Embryonic facial prominence (tissue), 1 donor: Measurements from ENCODE around the gene CDK5R1.
"Not testable (repeated sequence)": the region's sequence is repeated elsewhere in the genome, so short reads cannot be mapped to it uniquely, and the experiment has no call there.

ENCODE experiments used
- DNase-seq: peaks from one replicate; pipeline ENCODE4 v3.0.0-alpha.2; 2016; ENCODE audit errors: extremely low spot score

The CDK5R1 gene

GRCh38 chr17:32486701-32487472 is at the start of gene CDK5R1:
Gene CDK5R1 (plus strand): TSS chr17:32486993. CDS start chr17:32487621, 628 bp downstream.
- peak; percentile 68 for DNase-seq

DNA sequence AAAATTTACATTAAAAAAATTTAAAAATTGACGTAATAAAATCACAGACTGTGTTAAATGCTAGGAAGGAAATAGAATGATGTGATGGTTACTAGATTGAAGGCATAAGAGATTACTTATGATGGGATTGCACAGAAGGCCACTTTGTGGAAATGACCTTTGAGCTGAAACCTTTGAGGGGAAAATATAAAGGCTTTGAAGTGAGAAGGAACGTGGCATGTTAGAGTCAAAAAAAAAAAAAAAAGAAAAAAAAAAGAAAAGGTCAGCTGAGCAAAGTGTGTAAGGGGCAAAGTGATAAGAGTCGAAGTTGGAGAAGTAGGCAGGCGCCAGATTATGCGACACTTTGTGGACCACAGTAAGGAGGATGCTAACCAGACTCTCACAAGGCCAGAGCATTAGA is 46.1 kb upstream of the CDK5R1 start:
- no peak for DNase-seq

- DNase-seq, result no peak
These were observed 44.9 kb upstream of the CDK5R1 start for GRCh38 chr17:32441886-32442285.

- no peak for DNase-seq
These were observed 42.9 kb upstream of the CDK5R1 start for GRCh38 chr17:32443827-32444300.

DNA sequence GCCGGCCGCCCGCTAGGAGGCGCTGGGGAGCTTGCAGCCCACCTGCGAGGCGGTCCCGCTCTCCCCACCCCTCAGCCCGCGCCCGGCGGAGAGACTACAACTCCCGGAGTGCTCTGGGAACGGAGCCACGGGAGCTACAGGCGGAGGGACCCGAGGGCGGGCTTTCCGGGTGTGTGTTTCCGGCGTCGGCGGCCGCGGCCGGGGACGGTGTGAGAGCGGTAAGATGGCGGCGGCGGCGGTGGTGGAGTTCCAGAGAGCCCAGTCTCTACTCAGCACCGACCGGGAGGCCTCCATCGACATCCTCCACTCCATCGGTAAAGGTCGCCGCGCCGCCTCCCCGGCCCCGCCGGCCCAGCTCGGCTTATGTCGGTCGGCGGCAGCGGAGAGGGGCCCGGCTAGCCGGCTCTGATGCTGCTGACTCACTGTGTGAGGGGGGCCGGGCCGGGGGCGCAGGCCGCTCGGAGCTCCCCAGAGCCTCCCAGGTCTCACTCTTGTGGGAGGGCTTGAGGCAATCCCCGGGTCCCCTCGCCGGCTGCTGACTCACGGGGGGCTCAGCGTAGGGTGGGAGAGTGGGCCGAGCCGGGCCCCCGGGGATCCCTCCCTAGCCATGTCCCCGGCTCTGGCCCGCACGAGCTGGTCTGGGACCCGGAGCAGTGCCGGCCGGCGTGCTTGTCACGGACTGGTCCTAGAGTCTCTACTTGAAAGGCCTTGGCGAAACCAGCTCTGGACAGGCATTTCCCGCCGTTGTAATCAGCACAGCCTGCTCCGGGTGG is 42.3 kb upstream of the CDK5R1 start, which contains the start of gene PSMD11:
Gene PSMD11, plus strand, starts transcription at position 210 of the 773 bp plus-strand sequence. Its CDS starts 14 bp downstream, at position 224.
- DNase-seq, result peak; percentile 92

- DNase-seq, result no peak
These were observed 41.7 kb upstream of the CDK5R1 start for GRCh38 chr17:32445074-32445415.

- DNase-seq, result no peak
These were observed 41.3 kb upstream of the CDK5R1 start for GRCh38 chr17:32445497-32445896.

DNA sequence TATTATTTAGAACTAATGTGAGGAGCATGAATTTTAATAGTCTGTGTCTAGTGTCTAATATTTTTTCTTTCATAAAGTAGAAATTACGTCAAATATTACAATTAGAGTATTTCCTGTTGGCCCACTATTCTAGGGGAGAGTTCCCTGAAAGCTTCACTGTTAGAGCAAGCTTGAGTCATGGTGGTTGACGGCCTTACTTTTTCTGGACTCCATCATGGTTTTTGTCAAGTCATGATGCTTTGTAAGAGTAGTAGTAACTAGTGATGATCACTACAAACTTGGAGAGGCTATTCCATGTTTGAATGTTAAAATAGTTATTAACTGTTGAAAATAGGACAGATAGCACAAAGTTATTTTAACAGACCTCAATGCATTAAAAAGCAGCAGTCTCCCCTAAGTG is 40.8 kb upstream of the CDK5R1 start:
- no peak for DNase-seq

DNA sequence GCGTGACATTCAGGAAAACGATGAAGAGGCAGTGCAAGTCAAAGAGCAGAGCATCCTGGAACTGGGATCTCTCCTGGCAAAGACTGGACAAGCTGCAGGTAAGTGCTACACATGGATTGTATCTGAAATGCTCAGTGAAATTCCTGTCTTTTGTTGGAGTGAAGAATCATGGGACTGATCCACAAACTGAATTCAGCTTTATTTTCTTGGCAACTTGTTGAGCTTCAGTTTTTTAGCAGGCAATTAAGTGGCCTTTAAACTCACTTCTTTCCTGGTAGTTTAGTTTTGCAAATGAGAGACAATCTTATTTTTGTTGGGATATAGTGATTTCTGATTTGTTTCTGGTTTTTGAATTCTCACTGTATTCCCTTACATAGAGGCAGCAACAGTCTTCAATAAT is 39.8 kb upstream of the CDK5R1 start:
- DNase-seq, result no peak

- no peak for DNase-seq
These were observed 36.8 kb upstream of the CDK5R1 start for GRCh38 chr17:32449963-32450362.

- not testable (repeated sequence) for DNase-seq
These were observed 36.4 kb upstream of the CDK5R1 start for GRCh38 chr17:32450379-32450778.

GRCh38 chr17:32451879-32452278 is 34.9 kb upstream of the CDK5R1 start:
- no peak for DNase-seq

DNA sequence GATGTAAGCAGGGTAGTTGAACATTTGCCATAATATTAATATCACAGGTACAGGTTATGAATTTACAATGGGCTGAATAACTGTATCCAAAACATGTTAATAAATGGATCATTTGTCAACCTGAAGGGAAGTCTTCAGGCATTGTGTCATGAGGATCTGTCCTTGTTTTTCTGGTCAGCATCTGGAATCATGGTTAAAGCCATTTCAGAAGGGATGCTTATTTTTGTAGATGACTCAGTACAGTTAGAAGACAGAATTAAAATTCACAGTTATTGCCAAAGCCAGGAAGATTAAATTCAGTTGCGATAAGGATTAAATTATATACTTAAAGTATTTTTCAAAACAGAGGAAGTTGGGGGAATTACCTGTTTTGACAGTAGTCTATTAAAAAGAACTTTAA is 34.5 kb upstream of the CDK5R1 start:
- no peak for DNase-seq

DNA sequence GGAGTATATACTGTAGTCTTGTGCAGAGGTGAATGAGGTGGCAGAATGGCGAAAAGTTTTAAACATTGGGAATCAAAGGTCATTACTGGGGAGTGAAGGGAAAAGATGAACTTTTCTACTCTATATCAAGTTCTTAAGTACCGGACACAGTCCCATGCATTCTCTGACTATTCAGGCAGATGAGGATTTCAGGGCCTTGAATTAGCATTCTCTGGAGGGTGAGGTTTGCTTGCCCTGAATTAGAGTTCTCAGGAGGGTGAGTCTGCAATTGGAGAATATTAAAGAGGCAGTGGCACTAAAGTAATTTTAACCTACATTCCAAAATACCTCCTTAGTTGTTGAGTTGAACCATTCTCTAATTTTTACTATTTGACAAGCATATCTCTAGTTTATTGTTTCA is 33.4 kb upstream of the CDK5R1 start:
- DNase-seq, result no peak

GRCh38 chr17:32458371-32458770 is 28.4 kb upstream of the CDK5R1 start:
- DNase-seq, result no peak

DNA sequence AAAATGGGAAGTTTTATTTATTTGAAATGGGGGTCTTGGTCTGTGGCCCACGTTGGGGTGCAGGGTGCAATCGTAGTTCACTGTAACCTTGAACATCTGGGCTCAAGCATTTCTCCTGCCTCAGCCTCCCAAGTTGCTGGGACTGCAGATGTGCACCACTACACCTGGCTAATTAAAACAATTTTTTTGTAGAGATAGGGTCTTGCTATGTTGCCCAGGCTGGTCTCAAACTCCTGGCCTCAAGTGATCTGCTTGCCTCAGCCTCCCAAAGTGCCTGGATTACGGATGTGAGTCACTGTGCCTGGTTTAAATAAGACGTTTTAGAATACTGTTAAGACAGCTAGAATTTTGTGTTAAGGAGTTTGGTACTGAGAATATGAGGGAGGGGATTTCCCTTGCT is 26.7 kb upstream of the CDK5R1 start:
- no peak for DNase-seq

DNA sequence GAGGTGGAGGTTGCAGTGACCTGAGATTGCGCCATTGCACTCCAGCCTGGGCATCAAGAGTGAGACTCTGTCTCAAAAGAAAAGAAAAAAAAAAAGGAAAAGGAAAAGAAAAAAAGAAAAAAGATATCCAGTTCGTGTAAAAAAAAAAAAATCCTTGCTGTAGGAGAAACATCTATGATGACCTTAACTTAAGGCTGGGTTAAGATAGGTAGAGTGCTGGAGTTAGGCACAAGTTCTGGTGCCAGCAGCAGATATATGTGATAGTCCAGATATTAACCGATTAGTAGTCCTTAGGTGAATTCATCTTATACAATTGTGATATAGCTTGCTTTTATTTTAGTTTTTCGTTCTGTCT is 25.3 kb upstream of the CDK5R1 start:
- no peak for DNase-seq

- no peak for DNase-seq
These were observed 24.8 kb upstream of the CDK5R1 start for GRCh38 chr17:32461853-32462617.

- DNase-seq, result no peak
These were observed 23.5 kb upstream of the CDK5R1 start for GRCh38 chr17:32463304-32463703.

DNA sequence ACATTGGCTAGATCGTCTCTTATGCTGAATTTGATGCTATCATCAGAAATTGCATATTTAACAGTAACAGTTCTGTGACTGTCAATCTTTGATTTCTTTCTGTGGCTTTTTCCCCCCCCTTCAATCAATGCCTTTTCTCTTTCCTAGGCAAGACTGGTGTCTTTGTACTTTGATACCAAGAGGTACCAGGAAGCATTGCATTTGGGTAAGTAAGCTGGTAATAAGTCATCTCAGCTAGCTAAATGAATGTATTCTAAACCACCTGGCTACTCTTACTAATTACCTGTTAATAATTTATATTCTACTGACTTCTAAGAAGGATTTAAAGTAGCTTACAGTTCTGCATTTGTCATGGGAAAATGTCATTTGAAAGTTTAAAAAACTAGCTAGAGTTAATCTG is 22.4 kb upstream of the CDK5R1 start:
- DNase-seq, result no peak

- no peak for DNase-seq
These were observed 18.8 kb upstream of the CDK5R1 start for GRCh38 chr17:32467949-32468348.

DNA sequence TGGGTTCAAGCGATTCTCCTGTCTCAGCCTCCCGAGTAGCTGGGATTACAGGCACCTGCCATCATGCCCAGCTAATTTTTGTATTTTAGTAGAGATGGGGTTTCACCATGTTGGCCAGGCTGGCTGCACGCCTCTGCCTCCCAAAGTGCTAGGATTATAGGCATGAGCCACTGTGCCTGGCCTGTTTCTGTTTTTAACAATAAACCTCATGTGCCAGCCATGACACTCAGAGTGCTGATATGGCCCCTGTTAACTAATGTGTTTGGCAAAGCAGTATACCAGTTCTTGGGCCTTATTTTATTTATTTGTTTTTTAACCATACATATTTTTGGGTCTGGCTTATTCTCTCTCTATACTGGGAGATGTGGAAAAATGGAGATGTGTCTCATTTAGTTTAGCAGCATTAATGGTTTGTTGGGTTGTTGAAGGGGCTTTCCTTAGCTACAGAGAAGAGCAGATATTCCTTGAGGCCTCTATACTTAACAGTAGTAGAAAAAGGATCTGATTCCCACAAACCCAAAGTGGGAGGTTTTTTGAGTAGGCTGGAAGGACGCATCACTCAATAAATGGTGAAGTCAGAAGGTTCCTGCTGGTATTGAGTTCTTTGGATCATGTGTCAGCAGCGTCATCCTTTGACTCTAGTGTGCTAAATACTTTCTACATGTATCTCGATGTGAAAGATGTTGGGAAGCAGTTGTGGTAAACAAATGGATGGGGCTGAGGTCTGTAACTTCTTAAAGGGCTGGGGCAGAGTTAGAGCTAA is 16.2 kb upstream of the CDK5R1 start:
- DNase-seq, result no peak
